Measurements from ENCODE around the gene TLX2.

The TLX2 gene

GRCh38 chr2:74496997-74497776 is 17.1 kb upstream of the TLX2 start:
- DNase-seq, result no peak

- peak in 1 of 5 donors; percentile 56 for DNase-seq
These were observed 16.3 kb upstream of the TLX2 start for GRCh38 chr2:74497777-74498499.

- DNase-seq, result peak in 1 of 5 donors; percentile 36
These were observed 15.6 kb upstream of the TLX2 start for GRCh38 chr2:74498500-74499266.

GRCh38 chr2:74499267-74499939 is 14.8 kb upstream of the TLX2 start, which contains the start of gene LBX2:
LBX2 (minus strand) TSS chr2:74499603; CDS start chr2:74499537, 66 bp downstream.
- DNase-seq, result peak in 1 of 5 donors; percentile 29

GRCh38 chr2:74499940-74500577 is 14.2 kb upstream of the TLX2 start:
- DNase-seq, result no peak

- DNase-seq, result no peak
These were observed 13.7 kb upstream of the TLX2 start for GRCh38 chr2:74500578-74500946.

GRCh38 chr2:74501335-74502071 is 12.7 kb upstream of the TLX2 start:
- DNase-seq, result no peak

- DNase-seq, result no peak
These were observed 12.0 kb upstream of the TLX2 start for GRCh38 chr2:74502147-74502719.

- DNase-seq, result peak in 1 of 5 donors; percentile 69
These were observed 11.3 kb upstream of the TLX2 start for GRCh38 chr2:74502720-74503505.

GRCh38 chr2:74503506-74504475 is 10.5 kb upstream of the TLX2 start:
- DNase-seq, result no peak

GRCh38 chr2:74504591-74504990 is 9.7 kb upstream of the TLX2 start:
- no peak for DNase-seq

- DNase-seq, result no peak
These were observed 8.6 kb upstream of the TLX2 start for GRCh38 chr2:74505448-74506246.

GRCh38 chr2:74507145-74507925 is 6.9 kb upstream of the TLX2 start, which contains the start of gene PCGF1:
PCGF1 (minus strand) TSS chr2:74507695; CDS start chr2:74507668, 27 bp downstream.
- DNase-seq, result peak; percentile 94 to 98 (median 96)

GRCh38 chr2:74507926-74508520 is 6.2 kb upstream of the TLX2 start:
- DNase-seq, result no peak

- DNase-seq, result no peak
These were observed 4.0 kb upstream of the TLX2 start for GRCh38 chr2:74510272-74510671.

GRCh38 chr2:74511104-74511989 is 2.9 kb upstream of the TLX2 start:
- DNase-seq, result no peak

Data from T-helper 1 cell (primary cell).